Fibroblast of skin of left biceps (primary cell): Measurements from ENCODE around the gene TEDDM1.
"Not testable (repeated sequence)": the region's sequence is repeated elsewhere in the genome, so short reads cannot be mapped to it uniquely, and the experiment has no call there.

Experiments used
- DNase-seq, 2 experiments: peaks; one replicate each; pipeline ENCODE4 v3.0.0-alpha.2; 2013; ENCODE audit warnings: low read depth in 2 of 2

The TEDDM1 gene

GRCh38 chr1:182381962-182382819, 18.3 kb downstream of the TEDDM1 start:
- DNase-seq = no peak

GRCh38 chr1:182380199-182380598, 20.3 kb downstream of the TEDDM1 start:
- DNase-seq = no peak

- DNase-seq = not testable (repeated sequence)
Observed at GRCh38 chr1:182379781-182380180, 20.7 kb downstream of the TEDDM1 start.

- no peak for DNase-seq
Observed at GRCh38 chr1:182376936-182377574, 23.4 kb downstream of the TEDDM1 start.

GRCh38 chr1:182374101-182374834, 26.2 kb downstream of the TEDDM1 start:
- no peak for DNase-seq

GRCh38 chr1:182370532-182370931, 29.9 kb downstream of the TEDDM1 start:
- DNase-seq = no peak

- DNase-seq = no peak
Observed at GRCh38 chr1:182368903-182369302, 31.6 kb downstream of the TEDDM1 start.

- DNase-seq = no peak
Observed at GRCh38 chr1:182368358-182368757, 32.1 kb downstream of the TEDDM1 start.

GRCh38 chr1:182367926-182368325, 32.5 kb downstream of the TEDDM1 start:
- DNase-seq = no peak

GRCh38 chr1:182366596-182366995, 33.9 kb downstream of the TEDDM1 start:
- DNase-seq = no peak

- DNase-seq = no peak
Observed at GRCh38 chr1:182359645-182360044, 40.8 kb downstream of the TEDDM1 start.

GRCh38 chr1:182357913-182358312, 42.6 kb downstream of the TEDDM1 start:
- no peak for DNase-seq

- no peak for DNase-seq
Observed at GRCh38 chr1:182357171-182357570, 43.3 kb downstream of the TEDDM1 start.

GRCh38 chr1:182355723-182356098, 44.8 kb downstream of the TEDDM1 start:
- no peak for DNase-seq

- no peak for DNase-seq
Observed at GRCh38 chr1:182351790-182352364, 48.6 kb downstream of the TEDDM1 start.

- no peak for DNase-seq
Observed at GRCh38 chr1:182350839-182351238, 49.6 kb downstream of the TEDDM1 start.

GRCh38 chr1:182348961-182349747, 51.3 kb downstream of the TEDDM1 start:
- DNase-seq = no peak
